Cardiac muscle cell (in vitro differentiated cells and primary cell): ENCODE measurements around the gene RASSF1. TPM values are rescaled to one million over a fixed set of nuclear protein-coding genes. Genes with fewer than 3 reads are reported as not detected.

Source experiments
- DNase-seq, 2 donors: peaks; one replicate each; pipeline versions ENCODE4 v3.0.0 to v3.0.0-alpha.2; 2010 to 2017; ENCODE audit warnings: low read depth in 1 of 2, low spot score in 1 of 2
- H3K27ac ChIP-seq: fragments of 200-600 bp; sonication (generic); 2 replicates; pipeline ENCODE4 v1.5.1; 2016
- H3K27me3 ChIP-seq: fragments of 200-600 bp; sonication (generic); 2 replicates; pipeline ENCODE4 v1.6.0; 2016; ENCODE audit warnings: control low read depth
- H3K36me3 ChIP-seq: fragments of 200-600 bp; sonication (generic); 2 replicates; pipeline ENCODE4 v1.5.1; 2016; ENCODE audit warnings: control low read depth
- H3K4me1 ChIP-seq: fragments of 200-600 bp; sonication (generic); 2 replicates; pipeline ENCODE4 v1.8.1; 2017; ENCODE audit warnings: low read depth, mild to moderate bottlenecking, mixed run types
- H3K4me3 ChIP-seq: fragments of 200-600 bp; sonication (generic); 2 replicates; pipeline ENCODE4 v1.5.1; 2016; ENCODE audit warnings: mild to moderate bottlenecking
- H3K9me3 ChIP-seq: fragments of 200-600 bp; sonication (generic); 2 replicates; pipeline ENCODE4 v1.5.1; 2017; ENCODE audit warnings: low read depth, mild to moderate bottlenecking, control low read depth
- polyA plus RNA-seq: library from polyadenylated mRNA; unstranded; fragments of >200 nt; fragmentation: Nextera tagmentation; extraction: Ambion mirVana; gene quantifications from 2 replicates; pipeline ENCODE4 v1.2.1, GENCODE V29; 2016
- total RNA-seq: library from RNA; depleted of rRNA; stranded (reverse); fragments of >200 nt; gene quantifications from 2 replicates; pipeline ENCODE4 v1.2.3, GENCODE V29; 2016
- TF ChIP-seq, protein P1 (sequence below): IDR thresholded peaks from 2 replicates; pipeline ENCODE4 v1.5.1; 2012; ENCODE audit warnings: low read depth, mild to moderate bottlenecking, low read length

Gene RASSF1
- total and polyA plus RNA-seq, 2 experiments from 2014 or later, result 23.1 to 23.8 TPM

DNA sequence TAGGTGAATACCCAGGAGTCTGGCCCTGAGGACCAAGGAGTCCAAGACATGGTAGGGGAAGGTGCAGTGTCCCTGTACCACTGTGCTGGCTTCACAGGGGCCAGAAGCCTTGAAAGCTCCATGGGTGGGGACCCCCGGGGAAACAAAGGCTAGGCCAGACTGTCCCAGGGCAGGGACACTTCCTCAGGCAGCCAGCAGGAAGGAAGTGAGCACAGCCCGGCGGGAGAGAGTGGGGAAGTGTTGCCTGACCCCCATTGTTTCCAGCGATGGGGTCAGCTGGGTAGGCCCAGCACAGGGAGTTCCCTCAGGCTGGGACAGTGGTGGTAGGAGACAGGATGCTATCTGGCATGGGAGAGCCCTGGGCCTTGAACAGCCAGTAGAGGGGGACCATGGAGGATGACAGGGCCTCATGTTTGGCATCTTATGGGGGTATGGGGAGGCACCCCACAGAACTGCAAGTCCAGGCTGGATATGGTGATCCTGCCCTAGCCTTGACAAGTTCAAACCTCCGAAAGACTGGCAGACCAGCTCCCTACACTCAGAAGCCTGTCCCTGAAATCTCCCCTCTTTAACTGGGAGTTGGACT is 16.9 kb downstream of the RASSF1 start:
- TF ChIP-seq, protein P1, sequence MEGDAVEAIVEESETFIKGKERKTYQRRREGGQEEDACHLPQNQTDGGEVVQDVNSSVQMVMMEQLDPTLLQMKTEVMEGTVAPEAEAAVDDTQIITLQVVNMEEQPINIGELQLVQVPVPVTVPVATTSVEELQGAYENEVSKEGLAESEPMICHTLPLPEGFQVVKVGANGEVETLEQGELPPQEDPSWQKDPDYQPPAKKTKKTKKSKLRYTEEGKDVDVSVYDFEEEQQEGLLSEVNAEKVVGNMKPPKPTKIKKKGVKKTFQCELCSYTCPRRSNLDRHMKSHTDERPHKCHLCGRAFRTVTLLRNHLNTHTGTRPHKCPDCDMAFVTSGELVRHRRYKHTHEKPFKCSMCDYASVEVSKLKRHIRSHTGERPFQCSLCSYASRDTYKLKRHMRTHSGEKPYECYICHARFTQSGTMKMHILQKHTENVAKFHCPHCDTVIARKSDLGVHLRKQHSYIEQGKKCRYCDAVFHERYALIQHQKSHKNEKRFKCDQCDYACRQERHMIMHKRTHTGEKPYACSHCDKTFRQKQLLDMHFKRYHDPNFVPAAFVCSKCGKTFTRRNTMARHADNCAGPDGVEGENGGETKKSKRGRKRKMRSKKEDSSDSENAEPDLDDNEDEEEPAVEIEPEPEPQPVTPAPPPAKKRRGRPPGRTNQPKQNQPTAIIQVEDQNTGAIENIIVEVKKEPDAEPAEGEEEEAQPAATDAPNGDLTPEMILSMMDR, result no peak
- H3K27ac ChIP-seq, result peak overlapping the region; percentile 32

DNA sequence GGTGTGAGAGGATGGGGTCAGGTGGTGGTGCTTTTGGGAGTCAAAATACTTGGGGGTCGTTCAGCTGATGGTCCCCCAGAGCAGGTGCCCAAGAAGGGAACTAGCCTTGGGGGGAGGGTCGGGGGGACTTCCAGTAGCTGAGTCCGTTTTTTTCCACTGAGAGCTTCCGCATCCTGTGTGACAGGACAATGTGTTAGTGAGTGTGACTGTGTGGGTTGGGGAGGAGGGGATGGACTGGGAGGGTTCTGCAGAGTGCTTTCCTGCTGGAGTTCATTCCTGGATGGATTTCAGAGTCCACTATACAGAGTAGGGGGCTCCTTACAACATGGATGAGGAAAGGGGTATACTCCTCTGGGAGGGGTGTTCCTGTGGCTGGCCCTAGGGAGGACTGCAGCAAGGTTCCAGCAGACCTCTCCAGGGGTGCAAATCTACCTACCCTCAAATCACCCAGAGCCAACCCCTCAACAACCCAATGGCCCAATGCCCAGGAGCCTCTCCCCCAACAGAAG is 17.5 kb downstream of the RASSF1 start:
- no peak overlapping the region for H3K27ac ChIP-seq

More for the DNA sequence above, 16.9 kb downstream of the RASSF1 start:
- DNase-seq, result no peak
- Histone ChIP-seq H3K9me3 (no peaks in the 10 kb centered on the region), H3K36me3 (peaks cover 11% of the 10 kb centered on the region), H3K4me1 (peaks cover 31% of the 10 kb centered on the region), H3K4me3 (no peak overlapping the region), H3K27me3 (no peaks in the 10 kb centered on the region)

DNA sequence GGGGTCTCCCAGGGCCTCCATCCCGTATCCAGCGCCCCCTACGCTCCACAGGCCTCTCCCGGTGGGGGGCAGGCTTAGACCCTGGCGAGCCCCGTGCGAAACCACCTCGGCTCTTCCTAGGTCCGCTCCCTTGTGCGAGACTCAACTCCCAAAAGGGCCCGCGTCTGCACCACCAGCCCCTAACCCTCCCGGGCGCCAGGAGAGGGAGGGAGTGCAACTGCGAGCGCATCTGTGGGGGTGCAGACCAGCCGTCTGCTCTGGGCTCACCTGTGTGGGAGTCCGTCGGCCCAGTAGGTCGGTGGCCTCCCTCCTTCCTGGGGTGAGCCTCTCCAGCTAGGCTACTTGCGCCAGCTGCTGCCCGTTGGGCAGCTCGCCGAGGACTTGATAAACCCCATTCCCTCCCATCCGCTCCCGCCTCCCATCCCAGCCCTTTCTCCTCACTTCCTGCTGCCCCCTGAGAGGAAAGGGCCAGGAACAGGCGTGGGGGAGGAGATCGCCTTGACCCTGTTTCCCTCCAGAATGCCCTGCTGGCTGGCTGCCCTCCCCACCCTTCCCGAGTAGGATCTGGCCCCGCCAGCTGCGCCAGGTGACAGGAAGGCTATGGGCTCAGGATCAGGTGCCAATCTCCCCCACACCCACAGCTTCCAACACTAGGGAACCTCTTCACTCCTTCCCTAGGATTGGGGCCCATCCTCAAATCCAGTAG is 18.1 kb downstream of the RASSF1 start, which contains the start of gene HYAL2:
HYAL2 (minus strand) TSS at position 360 of the 706 bp plus-strand sequence. CDS start 2,256 bp downstream, outside the sequence.
- TF ChIP-seq, protein P1, result no peak
- Histone ChIP-seq H3K27ac (peak within 1 kb of the TSS; percentile 100), H3K4me1 (peaks cover 31% of the 10 kb centered on the region), H3K4me3 (peak within 1 kb of the TSS; percentile 65), H3K27me3 (no peaks in the 10 kb centered on the region), H3K36me3 (peaks cover 17% of the 10 kb centered on the region), H3K9me3 (no peaks in the 10 kb centered on the region)
- DNase-seq, result peak in 1 of 2 donors; percentile 58

More for the DNA sequence above, 17.5 kb downstream of the RASSF1 start:
- Histone ChIP-seq H3K4me1 (peaks cover 31% of the 10 kb centered on the region), H3K4me3 (no peak overlapping the region), H3K9me3 (no peaks in the 10 kb centered on the region), H3K36me3 (peaks cover 14% of the 10 kb centered on the region), H3K27me3 (no peaks in the 10 kb centered on the region)
- DNase-seq, result peak in 1 of 2 donors; percentile 34
- TF ChIP-seq, protein P1, result no peak

DNA sequence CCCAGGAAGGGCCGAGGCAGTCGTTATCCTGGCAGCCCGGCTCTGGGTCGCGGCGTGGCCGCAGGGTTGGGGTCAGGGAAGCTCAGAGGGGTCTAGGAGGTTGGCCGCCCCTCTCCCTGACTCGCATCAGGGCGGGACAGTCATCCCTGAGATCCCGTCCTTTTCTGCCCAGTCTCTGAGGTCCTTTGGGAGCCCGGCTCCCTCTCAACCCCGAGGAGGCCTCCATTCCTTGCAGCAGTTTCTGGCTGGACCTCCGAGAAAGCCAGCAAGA is 18.6 kb downstream of the RASSF1 start:
- Histone ChIP-seq H3K27me3 (no peaks in the 10 kb centered on the region), H3K9me3 (no peaks in the 10 kb centered on the region), H3K36me3 (peaks cover 21% of the 10 kb centered on the region), H3K27ac (peak overlapping the region; percentile 100), H3K4me3 (peak overlapping the region; percentile 65), H3K4me1 (peaks cover 26% of the 10 kb centered on the region)
- TF ChIP-seq, protein P1, result no peak
- no peak for DNase-seq

DNA sequence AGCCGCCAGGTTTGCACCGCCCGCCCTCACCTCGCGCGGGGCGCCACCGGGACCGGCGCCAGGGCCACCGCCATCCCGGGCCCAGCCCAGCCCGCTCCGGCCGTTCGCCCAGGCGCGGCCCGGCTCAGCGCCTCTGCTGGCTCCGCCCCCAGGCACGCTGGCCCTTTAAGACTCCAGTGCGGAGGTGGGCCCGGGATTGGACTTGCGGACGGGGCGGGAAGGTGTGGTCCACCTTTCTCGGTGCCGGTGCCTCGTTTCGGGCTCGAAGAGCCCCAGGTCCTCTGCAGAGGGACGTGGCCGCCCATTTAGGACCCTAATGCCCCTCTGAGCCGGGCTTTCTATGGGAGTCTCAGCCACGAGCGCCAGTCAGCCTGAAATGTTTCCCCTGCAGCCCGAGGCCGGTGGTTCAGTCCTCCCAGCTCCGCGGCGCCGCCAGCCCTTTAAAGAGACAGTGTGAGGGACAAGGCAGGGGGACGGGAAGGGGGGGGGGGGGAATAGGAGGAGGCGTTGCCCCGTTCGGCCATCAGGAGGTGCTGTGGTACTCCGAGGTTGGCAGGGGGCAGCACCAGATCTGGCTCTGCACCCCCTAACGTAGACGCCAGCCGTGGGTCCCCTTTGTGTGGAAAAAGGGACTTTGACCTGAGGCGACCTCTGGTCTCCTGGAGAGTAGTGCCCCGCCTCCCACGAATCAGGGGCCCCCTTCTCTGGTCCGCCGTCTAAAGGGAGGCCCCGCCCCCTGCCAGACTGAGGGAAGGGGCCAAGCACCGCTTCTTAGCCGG is 19.1 kb downstream of the RASSF1 start:
- TF ChIP-seq, protein P1, result peak; percentile 47
- peak; percentile 93 to 94 for DNase-seq
- H3K27ac ChIP-seq, result peak overlapping the region; percentile 100
- H3K27me3 ChIP-seq, result no peaks in the 10 kb centered on the region
- peaks cover 24% of the 10 kb centered on the region for H3K4me1 ChIP-seq
- peak overlapping the region; percentile 65 for H3K4me3 ChIP-seq
- H3K9me3 ChIP-seq, result no peaks in the 10 kb centered on the region
- H3K36me3 ChIP-seq, result peaks cover 21% of the 10 kb centered on the region
